Midbrain (tissue), 1 donor: ENCODE data around the gene B4GALT2.
A peak's percentile ranks its signal among the peaks of the same experiment; 100 is the strongest.

Experiments used
- DNase-seq: peaks from one replicate; lab custom pipeline; 2025; lab: John Stamatoyannopoulos, UW

B4GALT2 gene

DNA sequence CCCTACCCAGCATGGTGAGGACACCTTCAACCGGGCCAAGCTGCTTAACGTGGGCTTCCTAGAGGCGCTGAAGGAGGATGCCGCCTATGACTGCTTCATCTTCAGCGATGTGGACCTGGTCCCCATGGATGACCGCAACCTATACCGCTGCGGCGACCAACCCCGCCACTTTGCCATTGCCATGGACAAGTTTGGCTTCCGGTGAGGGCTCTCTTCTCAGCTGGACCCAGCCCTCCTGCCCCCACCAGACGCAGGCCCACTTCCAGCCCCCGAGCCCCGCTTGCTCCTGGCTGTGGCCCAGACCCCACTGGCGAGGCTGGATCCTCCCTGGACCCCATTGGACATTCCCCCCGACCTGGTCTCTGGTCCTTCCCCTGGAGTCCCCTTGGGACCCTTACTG is 5.8 kb downstream of the B4GALT2 start:
- DNase-seq: no peak

- no peak for DNase-seq
These were observed 7.1 kb downstream of the B4GALT2 start for GRCh38 chr1:43985984-43986595.

DNA sequence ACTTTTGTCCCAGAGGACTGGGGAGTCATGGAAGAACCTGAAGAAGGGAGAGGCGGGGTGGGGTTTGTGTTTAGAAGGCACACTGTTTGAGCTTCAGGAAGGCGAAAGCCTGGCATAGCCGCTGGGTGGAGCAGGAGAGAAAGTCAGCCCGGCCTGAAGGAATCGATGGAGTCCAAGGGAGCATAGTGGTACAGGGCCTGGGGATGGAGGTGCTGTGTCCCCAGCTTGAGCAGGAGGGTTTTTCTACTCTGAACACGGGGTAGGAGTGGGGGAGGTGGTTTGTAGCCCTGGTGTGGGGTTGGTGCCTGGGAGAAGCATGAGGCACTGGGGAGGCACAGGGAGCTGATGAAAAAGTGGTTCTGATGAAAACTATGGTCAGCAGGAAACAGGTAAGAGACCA is 7.7 kb downstream of the B4GALT2 start:
- no peak for DNase-seq

GRCh38 chr1:43987159-43987902 is 8.3 kb downstream of the B4GALT2 start:
- DNase-seq: no peak

- DNase-seq: no peak
These were observed 11.5 kb downstream of the B4GALT2 start for GRCh38 chr1:43990271-43991199.

DNA sequence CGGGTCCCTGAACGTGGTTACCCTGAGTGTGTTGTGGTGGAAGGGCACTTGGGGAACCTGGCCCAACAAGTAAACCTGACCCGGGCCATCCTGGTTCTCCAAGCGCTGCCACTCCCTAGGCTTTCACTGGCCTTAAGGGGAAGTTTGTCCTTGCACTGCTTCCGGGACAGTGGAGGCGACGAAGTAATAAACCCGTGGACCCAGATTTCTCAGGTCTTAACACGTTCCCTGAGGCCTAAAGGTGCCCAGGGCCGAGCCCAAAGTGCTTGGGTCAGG is 12.1 kb downstream of the B4GALT2 start:
- no peak for DNase-seq

- DNase-seq: peak; percentile 85
These were observed 12.6 kb downstream of the B4GALT2 start, which contains the start of gene CCDC24 for GRCh38 chr1:43991476-43992231. Gene CCDC24 (plus strand): TSS chr1:43991599. CDS start chr1:43991879, 280 bp downstream.

DNA sequence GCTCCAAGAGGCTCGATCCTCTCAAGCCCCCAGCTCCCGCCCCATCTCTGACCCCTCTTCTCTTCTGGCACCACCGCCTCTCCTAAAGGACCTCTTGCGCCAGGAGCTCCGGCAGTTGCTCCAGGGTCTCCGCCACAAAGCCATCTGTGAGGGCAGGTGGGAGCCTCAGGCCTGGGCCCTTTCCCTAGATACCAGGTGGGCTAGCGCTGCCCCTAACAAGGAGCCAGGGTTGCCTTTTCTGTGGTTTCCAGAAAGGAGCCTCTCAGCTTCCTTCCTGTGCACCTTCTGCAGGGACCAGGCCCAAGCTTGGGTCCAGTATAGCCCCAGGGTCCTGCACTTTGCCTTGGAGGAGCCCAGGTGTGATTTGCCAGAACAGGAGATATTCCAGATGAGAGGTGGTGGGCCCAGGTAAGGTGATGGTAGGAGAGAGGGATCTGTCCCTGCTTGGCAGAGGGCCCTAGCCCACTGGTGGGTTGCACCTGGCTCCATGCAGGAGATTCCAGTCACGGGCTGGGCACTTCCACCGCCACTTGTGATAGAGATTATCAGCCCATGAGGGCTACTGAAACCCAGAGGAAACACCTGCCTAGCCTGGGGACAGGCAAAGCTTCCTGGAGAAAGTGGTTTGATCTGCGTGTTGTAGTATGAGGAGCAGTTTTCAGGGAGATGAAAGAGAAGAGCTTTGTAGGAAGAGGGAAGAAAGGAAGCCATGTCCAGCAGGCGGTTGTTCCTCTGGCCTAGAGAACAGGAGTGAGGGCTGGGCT is 13.4 kb downstream of the B4GALT2 start:
- DNase-seq: no peak

GRCh38 chr1:43993206-43993914 is 14.3 kb downstream of the B4GALT2 start:
- no peak for DNase-seq

DNA sequence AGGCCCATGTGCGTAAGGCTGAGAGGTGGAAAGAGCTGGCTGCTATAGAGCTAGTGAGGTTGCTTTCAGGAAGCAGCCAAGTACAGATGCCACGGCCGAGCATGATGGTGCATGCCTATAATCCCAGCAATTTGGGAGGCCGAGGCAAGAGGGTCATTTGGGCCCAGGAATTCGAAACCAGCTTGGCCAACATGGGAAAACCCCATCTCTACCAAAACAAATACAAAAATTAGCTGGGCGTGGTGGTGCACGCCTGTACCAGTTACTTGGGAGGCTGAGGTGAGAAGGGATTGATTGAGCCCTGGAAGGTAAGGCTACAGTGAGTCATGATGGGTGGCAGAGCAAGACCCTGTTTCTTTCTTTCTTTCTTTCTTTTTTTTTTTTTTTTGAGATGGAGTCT is 15.1 kb downstream of the B4GALT2 start:
- DNase-seq: no peak

GRCh38 chr1:43994794-43995790 is 16.1 kb downstream of the B4GALT2 start:
- no peak for DNase-seq

- peak; percentile 6 for DNase-seq
These were observed 17.1 kb downstream of the B4GALT2 start for GRCh38 chr1:43995984-43996732.

GRCh38 chr1:43996733-43997115 is 17.7 kb downstream of the B4GALT2 start:
- DNase-seq: no peak

DNA sequence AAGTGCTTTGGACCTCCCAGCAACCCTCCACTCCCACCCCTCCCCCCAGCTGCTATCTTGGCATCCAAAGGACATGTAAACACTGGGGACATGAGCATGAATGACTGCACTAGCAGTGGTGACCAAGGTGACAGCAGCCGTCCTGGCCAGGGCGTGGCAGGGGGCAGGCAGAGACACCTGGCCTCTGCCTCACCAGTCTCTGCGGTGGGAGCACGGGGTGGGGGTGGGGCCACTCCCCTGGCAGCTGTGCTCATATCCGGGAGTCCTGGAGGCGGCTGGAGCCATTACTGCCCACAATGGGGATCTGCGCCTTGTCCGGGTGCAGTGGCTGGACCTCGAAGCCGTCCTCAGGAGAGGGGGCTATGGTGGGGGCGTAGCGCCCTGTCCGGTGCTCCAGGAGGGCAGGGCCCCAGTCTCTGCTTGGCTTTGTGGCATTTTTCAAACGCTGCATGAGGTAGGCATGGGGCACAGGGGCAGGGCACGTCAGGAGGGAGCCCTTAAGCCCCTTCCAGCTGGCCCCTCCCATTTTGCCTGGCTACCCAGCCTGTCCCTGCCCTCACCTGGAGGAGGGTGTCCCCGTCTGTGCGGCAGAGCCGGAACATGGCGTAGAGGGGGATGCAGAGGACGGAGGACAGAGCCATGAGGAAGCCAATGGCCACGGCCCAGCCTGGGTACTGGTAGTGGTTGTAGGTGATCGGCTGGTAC is 18.4 kb downstream of the B4GALT2 start:
- DNase-seq: no peak

DNA sequence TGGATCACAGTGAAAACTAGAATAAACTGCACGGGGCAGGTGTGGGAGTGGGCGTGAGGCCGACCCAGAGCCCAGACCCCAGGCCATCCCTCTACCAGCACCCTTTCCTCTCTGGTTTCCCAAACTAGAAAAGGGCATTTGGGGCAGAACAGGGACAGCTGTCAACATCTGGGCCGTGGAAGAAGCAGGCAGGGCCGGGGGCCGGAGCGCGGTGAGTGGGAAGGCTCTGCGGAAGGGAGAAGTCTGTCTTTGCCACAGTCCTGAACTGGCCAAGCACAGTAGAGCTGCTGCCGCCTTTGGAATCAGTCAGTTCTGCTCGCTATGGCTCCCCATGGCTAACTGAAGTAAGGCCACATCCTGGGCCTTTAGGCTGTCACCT is 19.0 kb downstream of the B4GALT2 start:
- DNase-seq: no peak

DNA sequence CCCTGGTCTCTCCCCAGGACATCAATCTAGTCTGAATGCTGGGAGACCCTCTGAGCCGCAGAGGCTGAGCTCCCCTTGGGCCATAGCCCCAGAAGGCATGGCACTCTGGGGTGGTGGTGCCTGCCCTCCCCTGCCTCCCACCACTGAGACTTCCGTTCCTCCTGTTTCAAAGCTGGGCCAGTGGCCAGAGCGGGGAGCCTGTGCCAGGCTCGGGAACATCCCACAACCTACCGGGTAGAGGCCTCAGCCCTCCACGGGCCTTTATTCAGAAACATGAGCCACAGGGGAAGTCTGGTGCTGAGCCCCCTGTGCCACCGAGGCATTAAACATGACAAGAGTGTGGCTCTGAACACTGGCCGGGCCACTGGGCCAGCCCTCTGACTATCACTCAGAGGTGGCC is 20.4 kb downstream of the B4GALT2 start:
- peak; percentile 47 for DNase-seq

- DNase-seq: no peak
These were observed 21.2 kb downstream of the B4GALT2 start for GRCh38 chr1:44000122-44000665.

- DNase-seq: no peak
These were observed 23.2 kb downstream of the B4GALT2 start for GRCh38 chr1:44002165-44002564.
